ENCODE results near the gene NUBP1.

DNA sequence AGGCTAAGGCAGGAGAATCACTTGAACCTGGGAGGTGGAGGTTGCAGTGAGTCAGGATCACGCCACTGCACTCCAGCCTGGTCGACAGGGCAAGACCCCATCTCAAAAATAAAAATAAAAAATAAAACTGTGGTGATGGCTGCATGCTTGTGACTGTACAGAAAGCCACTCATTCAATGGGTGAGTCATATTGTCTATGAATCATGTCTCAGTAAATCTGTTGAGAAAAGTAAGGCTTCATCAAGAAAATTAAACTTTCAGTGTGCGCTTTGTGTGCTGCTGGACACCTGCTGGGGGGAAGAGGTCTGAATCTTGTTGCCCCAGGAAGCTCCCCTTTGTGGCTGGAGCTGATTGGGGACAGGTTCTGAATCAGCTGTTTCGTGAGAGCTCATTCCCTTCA, 11.3 kb downstream of the NUBP1 start:
- no peak for TF ChIP-seq EZH2phosphoT487 (IDR thresholded peaks at IDR 0.05; ENCODE audit: borderline replicate concordance, low read length)
- no peak for TF ChIP-seq EZH2 (IDR thresholded peaks at IDR 0.05; ENCODE audit: low read length, unreplicated experiment)
- TF ChIP-seq, protein P1, sequence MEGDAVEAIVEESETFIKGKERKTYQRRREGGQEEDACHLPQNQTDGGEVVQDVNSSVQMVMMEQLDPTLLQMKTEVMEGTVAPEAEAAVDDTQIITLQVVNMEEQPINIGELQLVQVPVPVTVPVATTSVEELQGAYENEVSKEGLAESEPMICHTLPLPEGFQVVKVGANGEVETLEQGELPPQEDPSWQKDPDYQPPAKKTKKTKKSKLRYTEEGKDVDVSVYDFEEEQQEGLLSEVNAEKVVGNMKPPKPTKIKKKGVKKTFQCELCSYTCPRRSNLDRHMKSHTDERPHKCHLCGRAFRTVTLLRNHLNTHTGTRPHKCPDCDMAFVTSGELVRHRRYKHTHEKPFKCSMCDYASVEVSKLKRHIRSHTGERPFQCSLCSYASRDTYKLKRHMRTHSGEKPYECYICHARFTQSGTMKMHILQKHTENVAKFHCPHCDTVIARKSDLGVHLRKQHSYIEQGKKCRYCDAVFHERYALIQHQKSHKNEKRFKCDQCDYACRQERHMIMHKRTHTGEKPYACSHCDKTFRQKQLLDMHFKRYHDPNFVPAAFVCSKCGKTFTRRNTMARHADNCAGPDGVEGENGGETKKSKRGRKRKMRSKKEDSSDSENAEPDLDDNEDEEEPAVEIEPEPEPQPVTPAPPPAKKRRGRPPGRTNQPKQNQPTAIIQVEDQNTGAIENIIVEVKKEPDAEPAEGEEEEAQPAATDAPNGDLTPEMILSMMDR (conservative IDR thresholded peaks at IDR 0.05; ENCODE audit: low read depth, low read length), result no peak

All from PC-3 (cell line).